GM12878 (cell line): Measurements from ENCODE around the gene WWOX. TPM values are rescaled to one million over a fixed set of nuclear protein-coding genes. Genes with fewer than 3 reads are reported as not detected.

Experiments used
- ATAC-seq: fragments of 200-7000 bp; cut with Tn5 transposase; 3 replicates; pipeline ENCODE4 v1.9.1; 2020; ENCODE audit warnings: mild to moderate bottlenecking, moderate library complexity
- BruUV-seq: library from RNA; stranded (reverse); fragments of 400-500 nt; replicated peaks from 2 replicates; lab custom pipeline; 2021; lab: Mats Ljungman, UMichigan
- CTCF ChIA-PET: fragments of 300-600 bp; sonication (Branson Sonifier 250); formaldehyde crosslinking; extraction: SDS; loops from one replicate; lab custom pipeline; 2021; ENCODE audit warnings: inconsistent platforms; lab: Yijun Ruan, JAX
- POLR2A ChIA-PET: fragments of 350-600 bp; formaldehyde crosslinking; extraction: SDS; loops from one replicate; lab custom pipeline; 2021; ENCODE audit warnings: inconsistent platforms; lab: Charles Lee
- RAD21 ChIA-PET: fragments of 300-600 bp; sonication (Branson Sonifier 250); formaldehyde crosslinking; loops from one replicate; lab custom pipeline; 2023; ENCODE audit warnings: antibody characterized with exemption; ENCODE audit not compliant: unreplicated experiment; lab: Charles Lee
- SMC1A ChIA-PET: fragments of 300-600 bp; sonication (Branson Sonifier 250); formaldehyde crosslinking; loops from one replicate; lab custom pipeline; 2023; ENCODE audit not compliant: unreplicated experiment, uncharacterized antibody; lab: Charles Lee
- DNase-seq: peaks from one replicate; pipeline ENCODE4 v3.0.0-alpha.2; 2011; ENCODE audit warnings: low read depth, low spot score
- FAIRE-seq: peaks from 3 replicates; lab custom pipeline; 2011; peaks lifted over from hg19 to GRCh38; lab: Jason Lieb, UNC
- H2AFZ ChIP-seq: 2 replicates; pipeline ENCODE4 v1.6.0; 2011; ENCODE audit warnings: low read depth, low read length, control low read depth; ENCODE audit not compliant: control insufficient read depth
- H3K27ac ChIP-seq: 2 replicates; pipeline ENCODE4 v1.5.1; 2011; ENCODE audit warnings: control low read depth; ENCODE audit not compliant: control insufficient read depth, insufficient read depth
- H3K27me3 ChIP-seq, 2 experiments: replicated peaks in 1 of 2; 2 replicates each; pipeline versions ENCODE4 v1.6.0 to v1.6.1; 2011; ENCODE audit warnings: low read length in 1 of 2; ENCODE audit not compliant: control insufficient read depth in 2 of 2, insufficient read depth in 2 of 2
- H3K36me3 ChIP-seq, 2 experiments: 2 replicates each; pipeline ENCODE4 v1.5.1; 2011; ENCODE audit warnings: low read length in 1 of 2; ENCODE audit not compliant: control insufficient read depth in 2 of 2, insufficient read depth in 2 of 2
- H3K4me1 ChIP-seq: 2 replicates; pipeline ENCODE4 v1.6.1; 2011; ENCODE audit warnings: mild to moderate bottlenecking, low read length, moderate library complexity, mixed read lengths; ENCODE audit not compliant: control insufficient read depth, insufficient read depth
- H3K4me2 ChIP-seq: 2 replicates; pipeline ENCODE4 v1.6.0; 2011; ENCODE audit warnings: control low read depth; ENCODE audit not compliant: control insufficient read depth, insufficient read depth
- H3K4me3 ChIP-seq: fragments of 200-600 bp; sonication (generic); 2 replicates; pipeline ENCODE4 v1.5.1; 2016
- H3K79me2 ChIP-seq: 2 replicates; pipeline ENCODE4 v1.6.0; 2011; ENCODE audit warnings: low read length; ENCODE audit not compliant: control insufficient read depth, insufficient read depth
- H3K9ac ChIP-seq: 2 replicates; pipeline ENCODE4 v1.8.0; 2011; ENCODE audit warnings: low read length, control low read depth, mixed read lengths; ENCODE audit not compliant: control insufficient read depth, insufficient read depth
- H3K9me3 ChIP-seq: replicated peaks from 3 replicates; pipeline ENCODE4 v1.5.1; 2011; ENCODE audit warnings: mild to moderate bottlenecking, low read length; ENCODE audit not compliant: control insufficient read depth, insufficient read depth
- H4K20me1 ChIP-seq: 2 replicates; pipeline ENCODE4 v1.6.0; 2011; ENCODE audit not compliant: control insufficient read depth, insufficient read depth
- BMI1 ChIP-seq: fragments of 450-650 bp; IDR thresholded peaks from 2 replicates; pipeline ENCODE4 v1.6.1; 2016; ENCODE audit warnings: mild to moderate bottlenecking, moderate library complexity, borderline replicate concordance
- E2F8 ChIP-seq: fragments of 450-650 bp; IDR thresholded peaks from 2 replicates; pipeline ENCODE4 v1.6.1; 2018; ENCODE audit warnings: mild to moderate bottlenecking, low read depth, moderate library complexity; ENCODE audit not compliant: partially characterized antibody
- E4F1 ChIP-seq: fragments of 450-650 bp; IDR thresholded peaks from 2 replicates; pipeline ENCODE4 v1.6.1; 2018; ENCODE audit warnings: borderline replicate concordance, mild to moderate bottlenecking; ENCODE audit not compliant: partially characterized antibody
- FOS ChIP-seq: IDR thresholded peaks from 3 replicates; pipeline ENCODE4 v1.6.1; 2011; ENCODE audit warnings: borderline replicate concordance; ENCODE audit not compliant: insufficient read length; ENCODE audit errors: extremely low read depth
- JUNB ChIP-seq: IDR thresholded peaks from 2 replicates; pipeline ENCODE4 v1.6.1; 2016; ENCODE audit warnings: antibody characterized with exemption, mild to moderate bottlenecking
- KLF5 ChIP-seq: fragments of 450-650 bp; IDR thresholded peaks from 2 replicates; pipeline ENCODE4 v1.6.1; 2014; ENCODE audit warnings: mild to moderate bottlenecking; ENCODE audit not compliant: partially characterized antibody
- MXI1 ChIP-seq: fragments of 150-350 bp; IDR thresholded peaks from 2 replicates; pipeline ENCODE4 v1.6.1; 2011; ENCODE audit warnings: low read depth, mild to moderate bottlenecking, inconsistent platforms, low read length, improper control_type of control experiment
- PBX3 ChIP-seq: IDR thresholded peaks from 2 replicates; pipeline ENCODE4 v1.6.1; 2011; ENCODE audit warnings: mild to moderate bottlenecking, low read depth, low read length, moderate library complexity; ENCODE audit not compliant: insufficient replicate concordance
- PRDM15 ChIP-seq: fragments of 450-650 bp; formaldehyde crosslinking; IDR thresholded peaks from 2 replicates; pipeline ENCODE4 v1.4.0; 2020; ENCODE audit warnings: mild to moderate bottlenecking, moderate library complexity
- RUNX3 ChIP-seq: IDR thresholded peaks from 2 replicates; pipeline ENCODE4 v1.6.1; 2012; ENCODE audit warnings: low read length, inconsistent platforms
- SMARCA5 ChIP-seq: fragments of 450-650 bp; IDR thresholded peaks from 2 replicates; pipeline ENCODE4 v1.6.1; 2017; ENCODE audit warnings: mild to moderate bottlenecking
- ZBTB33 ChIP-seq: fragments of 450-650 bp; IDR thresholded peaks from 2 replicates; pipeline ENCODE4 v1.6.1; 2017; ENCODE audit warnings: mild to moderate bottlenecking
- WGBS: methylation state at CpG from one replicate; pipeline ENCODE4 v1.1.6; 2016; ENCODE audit warnings: low lambda C conversion rate; ENCODE audit not compliant: insufficient replicate concordance, insufficient coverage; ENCODE audit errors: missing lambda C conversion rate; 5-methylcytosine and 5-hydroxymethylcytosine counted together
- in situ Hi-C: fragments of 300-500 bp; cut with MboI; formaldehyde crosslinking; loops from 9 replicates; pipeline ENCODE4 v1.14.3; 2018; ENCODE audit warnings: mixed read lengths
- intact Hi-C: fragments of 100-400 bp; cut with micrococcal nuclease; formaldehyde crosslinking; loops from one replicate; pipeline ENCODE4 v1.14.2; 2022; ENCODE audit not compliant: unreplicated experiment
- polyA plus RNA-seq, 11 experiments: library from polyadenylated mRNA; depleted of rRNA in 4 of 11; unstranded in 6 of 11; stranded (reverse) in 5 of 11; fragments of >200 nt; fragmentation: Nextera tagmentation in 4 of 11; fragmentation: Illumina TruSeq in 1 of 11; extraction: Ambion mirVana in 4 of 11; extraction: Trizol in 1 of 11; gene quantifications; 1 replicate in 1 of 11; 2 replicates in 10 of 11; pipeline versions ENCODE4 v1.2.1 to v1.2.3, GENCODE V29; 2011 to 2016; ENCODE audit warnings: inconsistent platforms in 2 of 11, missing spikeins in 2 of 11, low read depth in 1 of 11
- total RNA-seq, 4 experiments: library from RNA; depleted of rRNA in 3 of 4; stranded (reverse); fragments of >200 nt in 3 of 4; fragmentation: Illumina TruSeq in 1 of 4; extraction: Trizol in 1 of 4; gene quantifications; 2 replicates each; pipeline versions ENCODE4 v1.2.1 to v1.2.3, GENCODE V29; 2013 to 2021

Gene WWOX
- total and polyA plus RNA-seq, 10 of the 15 experiments (the other 5 are each of a cell fraction or from before 2014, with no cell fraction given), result 2.8 to 24.4 (median 17.8) TPM

GRCh38 chr16:78990309-78990701 lies 890.9 kb downstream of the WWOX start:
- ChIA-PET RAD21 (no interaction called here), POLR2A (no interaction called here), SMC1A (interaction anchor here (0.6 to 1.0 kb wide), 2 partner anchors 26 to 34 kb away, joined by 3 read pairs; no protein-coding TSS in a partner anchor), CTCF (no interaction called here)
- H3K36me3 ChIP-seq, result no peaks in the 10 kb centered on the region
- no peak overlapping the region for H3K4me3 ChIP-seq
- H3K4me2 ChIP-seq, result peak overlapping the region; percentile 40
- DNase-seq (no peak), ATAC-seq (peak; percentile 47), FAIRE-seq (no peak)
- H3K9me3 ChIP-seq, result no peaks in the 10 kb centered on the region
- no TSS peak for BruUV-seq
- peak overlapping the region; percentile 42 for H3K27ac ChIP-seq
- no peaks in the 10 kb centered on the region for H3K79me2 ChIP-seq
- no peaks in the 10 kb centered on the region for H3K27me3 ChIP-seq
- no peak overlapping the region for H3K9ac ChIP-seq
- in situ Hi-C loops (no loop called here), intact Hi-C loops (no loop called here)
- 0 out of 2 replicates have a peak overlapping the region, but pooled peaks have one; percentile 15 for H2AFZ ChIP-seq
- WGBS, result 31% methylated on average over 5 of the region's 5 CpGs
- H3K4me1 ChIP-seq, result peaks cover 17% of the 10 kb centered on the region
- H4K20me1 ChIP-seq, result no peaks in the 10 kb centered on the region
- TF ChIP-seq RUNX3 (no peak), ZBTB33 (no peak), FOS (no peak), JUNB (no peak), PBX3 (peak; percentile 27), KLF5 (no peak), PRDM15 (CRISPR knock-in tag) (no peak), E2F8 (no peak), SMARCA5 (no peak), MXI1 (no peak), E4F1 (no peak), BMI1 (no peak)
